ENCODE results near the gene D2HGDH. TPM values are rescaled to one million over a fixed set of nuclear protein-coding genes. Genes with fewer than 3 reads are reported as not detected.
A peak's percentile ranks its signal among the peaks of the same experiment; 100 is the strongest.

Gene D2HGDH
- polyA plus RNA-seq, 1 experiment: 16.1 TPM

DNA sequence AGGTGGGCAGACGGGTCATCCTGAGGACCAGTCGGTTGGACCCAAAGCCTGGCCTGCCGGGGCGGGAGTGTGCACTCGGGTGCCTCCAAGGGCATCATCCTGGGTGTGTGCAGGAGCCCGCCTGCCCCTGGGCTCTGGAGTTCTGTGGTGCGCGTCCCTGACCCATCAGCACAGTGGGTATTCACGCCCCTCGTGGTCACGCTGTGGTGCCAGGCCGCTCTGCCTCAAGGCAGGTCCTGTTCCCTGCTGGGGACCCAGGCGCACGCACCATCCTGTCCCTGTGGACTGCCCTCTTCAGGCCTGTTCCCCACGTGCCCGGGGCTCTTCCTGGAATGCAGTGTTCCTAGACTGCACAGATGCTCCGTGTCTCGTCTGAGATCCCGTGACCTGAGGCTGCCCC is 14.3 kb upstream of the D2HGDH start:
- ChIA-PET POLR2A (no interaction called here), CTCF (no interaction called here)
- Histone ChIP-seq H3K27me3 (ENCODE audit: control insufficient read depth, insufficient read depth, low read length) (no peaks in the 10 kb centered on the region), H3K36me3 (ENCODE audit: control insufficient read depth, insufficient read depth, low read length) (peaks cover 31% of the 10 kb centered on the region), H3K4me3 (ENCODE audit: low read depth, low read length) (no peak overlapping the region)
- DNase-seq (ENCODE audit: low read depth): no peak
- TF ChIP-seq, protein P1, sequence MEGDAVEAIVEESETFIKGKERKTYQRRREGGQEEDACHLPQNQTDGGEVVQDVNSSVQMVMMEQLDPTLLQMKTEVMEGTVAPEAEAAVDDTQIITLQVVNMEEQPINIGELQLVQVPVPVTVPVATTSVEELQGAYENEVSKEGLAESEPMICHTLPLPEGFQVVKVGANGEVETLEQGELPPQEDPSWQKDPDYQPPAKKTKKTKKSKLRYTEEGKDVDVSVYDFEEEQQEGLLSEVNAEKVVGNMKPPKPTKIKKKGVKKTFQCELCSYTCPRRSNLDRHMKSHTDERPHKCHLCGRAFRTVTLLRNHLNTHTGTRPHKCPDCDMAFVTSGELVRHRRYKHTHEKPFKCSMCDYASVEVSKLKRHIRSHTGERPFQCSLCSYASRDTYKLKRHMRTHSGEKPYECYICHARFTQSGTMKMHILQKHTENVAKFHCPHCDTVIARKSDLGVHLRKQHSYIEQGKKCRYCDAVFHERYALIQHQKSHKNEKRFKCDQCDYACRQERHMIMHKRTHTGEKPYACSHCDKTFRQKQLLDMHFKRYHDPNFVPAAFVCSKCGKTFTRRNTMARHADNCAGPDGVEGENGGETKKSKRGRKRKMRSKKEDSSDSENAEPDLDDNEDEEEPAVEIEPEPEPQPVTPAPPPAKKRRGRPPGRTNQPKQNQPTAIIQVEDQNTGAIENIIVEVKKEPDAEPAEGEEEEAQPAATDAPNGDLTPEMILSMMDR (IDR thresholded peaks at IDR 0.05; ENCODE audit: insufficient read depth, low read depth, low read length): no peak

DNA sequence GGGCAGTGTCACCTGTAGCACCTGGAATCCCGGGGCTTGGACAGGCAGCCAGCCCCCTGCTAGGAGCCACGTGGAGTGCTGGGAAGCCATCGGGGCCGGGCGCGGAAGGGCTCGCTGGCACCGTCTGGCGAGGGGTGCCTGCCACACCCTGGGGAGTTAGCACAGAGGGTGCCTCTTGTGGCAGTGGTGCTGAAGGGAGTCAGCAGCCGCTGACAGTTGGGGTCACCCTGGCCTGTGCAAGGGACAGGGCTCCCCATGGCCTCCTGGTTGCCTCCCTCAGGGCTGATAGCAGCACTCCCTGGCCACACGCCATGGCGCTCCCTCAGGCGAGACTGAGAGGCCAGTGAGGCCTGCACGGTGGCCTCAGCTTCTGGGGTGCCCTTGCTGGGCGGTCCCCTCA is 13.9 kb upstream of the D2HGDH start:
- H3K36me3 ChIP-seq (ENCODE audit: control insufficient read depth, insufficient read depth, low read length): peaks cover 31% of the 10 kb centered on the region
- no peak overlapping the region for H3K4me3 ChIP-seq (ENCODE audit: low read depth, low read length)
- TF ChIP-seq, protein P1 (IDR thresholded peaks at IDR 0.05; ENCODE audit: insufficient read depth, low read depth, low read length): no peak
- POLR2A ChIA-PET: no interaction called here
- no peak for DNase-seq (ENCODE audit: low read depth)
- CTCF ChIA-PET: interaction anchor here (2.1 kb wide), 1 partner anchor 18 kb away, joined by 8 read pairs; the partner anchor contains the start of gene ING5
- no peaks in the 10 kb centered on the region for H3K27me3 ChIP-seq (ENCODE audit: control insufficient read depth, insufficient read depth, low read length)

- TF ChIP-seq, protein P1 (IDR thresholded peaks at IDR 0.05; ENCODE audit: insufficient read depth, low read depth, low read length): no peak
- no peak for DNase-seq (ENCODE audit: low read depth)
- Histone ChIP-seq H3K36me3 (ENCODE audit: control insufficient read depth, insufficient read depth, low read length) (peaks cover 31% of the 10 kb centered on the region), H3K4me3 (ENCODE audit: low read depth, low read length) (no peak overlapping the region), H3K27me3 (ENCODE audit: control insufficient read depth, insufficient read depth, low read length) (no peaks in the 10 kb centered on the region)
- ChIA-PET POLR2A (no interaction called here), CTCF (interaction anchor here (0.6 to 2.1 kb wide), 5 partner anchors 10 to 157 kb away, joined by 3 to 8 read pairs (median 3); partner anchors contain the start of genes D2HGDH and ING5)
These were observed 12.6 kb upstream of the D2HGDH start for GRCh38 chr2:241721852-241722251.

DNA sequence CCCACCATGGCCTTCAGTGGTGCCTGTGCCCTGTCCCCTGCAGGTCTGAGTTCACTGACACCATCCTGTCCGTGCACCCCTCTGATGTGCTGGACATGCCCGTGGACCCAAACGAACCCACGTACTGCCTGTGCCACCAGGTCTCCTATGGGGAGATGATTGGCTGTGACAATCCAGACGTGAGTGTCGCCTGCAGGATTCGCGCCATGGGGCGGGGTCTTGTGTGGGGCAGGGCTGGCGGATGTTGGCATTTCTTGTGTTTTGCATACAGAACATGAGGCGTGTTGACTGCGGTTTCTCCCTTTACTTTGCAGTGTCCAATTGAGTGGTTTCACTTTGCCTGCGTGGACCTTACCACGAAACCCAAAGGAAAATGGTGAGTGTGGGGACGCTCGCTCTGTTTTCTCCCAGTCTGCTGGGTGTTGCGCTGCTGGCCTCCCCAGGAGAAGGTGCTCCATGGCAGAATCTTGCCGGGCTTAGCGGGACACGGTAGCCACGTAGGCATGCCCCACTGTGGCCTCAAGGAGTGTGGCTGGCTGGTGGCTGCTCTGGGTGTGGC is 11.5 kb upstream of the D2HGDH start:
- no peak for DNase-seq (ENCODE audit: low read depth)
- H3K27me3 ChIP-seq (ENCODE audit: control insufficient read depth, insufficient read depth, low read length): no peaks in the 10 kb centered on the region
- H3K36me3 ChIP-seq (ENCODE audit: control insufficient read depth, insufficient read depth, low read length): peaks cover 31% of the 10 kb centered on the region
- TF ChIP-seq, protein P1 (IDR thresholded peaks at IDR 0.05; ENCODE audit: insufficient read depth, low read depth, low read length): no peak
- ChIA-PET CTCF (interaction anchor here (1.4 kb wide), 1 partner anchor 156 kb away, joined by 4 read pairs; no protein-coding TSS in a partner anchor), POLR2A (no interaction called here)
- H3K4me3 ChIP-seq (ENCODE audit: low read depth, low read length): no peak overlapping the region

GRCh38 chr2:241724259-241724974 is 10.0 kb upstream of the D2HGDH start:
- POLR2A ChIA-PET: no interaction called here
- H3K36me3 ChIP-seq (ENCODE audit: control insufficient read depth, insufficient read depth, low read length): peaks cover 30% of the 10 kb centered on the region
- CTCF ChIA-PET: interaction anchor here (1.2 to 1.6 kb wide), 2 partner anchors 22 to 154 kb away, joined by 5 read pairs; no protein-coding TSS in a partner anchor

More at GRCh38 chr2:241724259-241724974, 10.0 kb upstream of the D2HGDH start:
- TF ChIP-seq, protein P1 (IDR thresholded peaks at IDR 0.05; ENCODE audit: insufficient read depth, low read depth, low read length): peak; percentile 26; the same call in 1 of the 2 replicates
- Histone ChIP-seq H3K27me3 (ENCODE audit: control insufficient read depth, insufficient read depth, low read length) (no peaks in the 10 kb centered on the region), H3K4me3 (ENCODE audit: low read depth, low read length) (no peak overlapping the region)
- DNase-seq (ENCODE audit: low read depth): no peak

All from BJ (cell line).